Kidney epithelial cell (primary cell): Measurements from ENCODE around the gene FILIP1. TPM values are rescaled to one million over a fixed set of nuclear protein-coding genes. Genes with fewer than 3 reads are reported as not detected.

Experiments
- DNase-seq: peaks from one replicate; pipeline ENCODE4 v3.0.0-alpha.2; 2010; ENCODE audit warnings: low read depth
- H3K27me3 ChIP-seq: 2 replicates; pipeline ENCODE4 v1.6.0; 2011; ENCODE audit warnings: low read length; ENCODE audit not compliant: control insufficient read depth, insufficient read depth
- H3K36me3 ChIP-seq: 2 replicates; pipeline ENCODE4 v1.5.1; 2011; ENCODE audit warnings: low read length; ENCODE audit not compliant: control insufficient read depth, insufficient read depth
- H3K4me3 ChIP-seq: 2 replicates; pipeline ENCODE4 v1.5.1; 2011; ENCODE audit warnings: low read depth, mild to moderate bottlenecking, control low read depth, low read length
- total RNA-seq: library from RNA; depleted of rRNA; stranded (reverse); fragments of >200 nt; gene quantifications from 2 replicates; pipeline ENCODE4 v1.2.3, GENCODE V29; 2015
- TF ChIP-seq, protein P1 (sequence below): IDR thresholded peaks from 2 replicates; pipeline ENCODE4 v1.5.1; 2011; ENCODE audit warnings: mild to moderate bottlenecking, moderate library complexity, low read length, control low read depth, inconsistent platforms; ENCODE audit not compliant: insufficient read depth, poor library complexity, severe bottlenecking

The FILIP1 gene
- total RNA-seq, 1 donor from 2014 or later = 0.04 TPM

DNA sequence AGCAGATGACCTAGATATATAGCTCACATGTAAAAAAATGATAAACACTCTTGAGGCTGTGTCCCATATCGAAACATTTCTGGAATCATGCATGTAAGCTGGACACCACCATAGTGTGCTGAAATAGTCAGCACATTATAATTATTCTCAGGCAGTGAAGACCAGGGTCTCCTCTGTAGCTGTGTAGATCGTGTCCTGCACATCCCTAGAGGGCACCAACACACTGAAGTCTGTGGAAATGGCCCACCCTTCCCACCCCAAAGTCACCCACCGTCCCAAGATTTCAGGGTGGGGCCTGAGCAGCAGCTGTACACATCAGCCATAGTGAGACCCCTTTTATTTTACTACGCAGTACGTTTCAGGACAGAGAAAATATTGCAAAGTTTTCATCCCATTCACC, 188.0 kb downstream of the FILIP1 start:
- Histone ChIP-seq H3K4me3 (no peak overlapping the region), H3K36me3 (no peaks in the 10 kb centered on the region), H3K27me3 (no peaks in the 10 kb centered on the region)
- DNase-seq = no peak
- TF ChIP-seq, protein P1, sequence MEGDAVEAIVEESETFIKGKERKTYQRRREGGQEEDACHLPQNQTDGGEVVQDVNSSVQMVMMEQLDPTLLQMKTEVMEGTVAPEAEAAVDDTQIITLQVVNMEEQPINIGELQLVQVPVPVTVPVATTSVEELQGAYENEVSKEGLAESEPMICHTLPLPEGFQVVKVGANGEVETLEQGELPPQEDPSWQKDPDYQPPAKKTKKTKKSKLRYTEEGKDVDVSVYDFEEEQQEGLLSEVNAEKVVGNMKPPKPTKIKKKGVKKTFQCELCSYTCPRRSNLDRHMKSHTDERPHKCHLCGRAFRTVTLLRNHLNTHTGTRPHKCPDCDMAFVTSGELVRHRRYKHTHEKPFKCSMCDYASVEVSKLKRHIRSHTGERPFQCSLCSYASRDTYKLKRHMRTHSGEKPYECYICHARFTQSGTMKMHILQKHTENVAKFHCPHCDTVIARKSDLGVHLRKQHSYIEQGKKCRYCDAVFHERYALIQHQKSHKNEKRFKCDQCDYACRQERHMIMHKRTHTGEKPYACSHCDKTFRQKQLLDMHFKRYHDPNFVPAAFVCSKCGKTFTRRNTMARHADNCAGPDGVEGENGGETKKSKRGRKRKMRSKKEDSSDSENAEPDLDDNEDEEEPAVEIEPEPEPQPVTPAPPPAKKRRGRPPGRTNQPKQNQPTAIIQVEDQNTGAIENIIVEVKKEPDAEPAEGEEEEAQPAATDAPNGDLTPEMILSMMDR = no peak

DNA sequence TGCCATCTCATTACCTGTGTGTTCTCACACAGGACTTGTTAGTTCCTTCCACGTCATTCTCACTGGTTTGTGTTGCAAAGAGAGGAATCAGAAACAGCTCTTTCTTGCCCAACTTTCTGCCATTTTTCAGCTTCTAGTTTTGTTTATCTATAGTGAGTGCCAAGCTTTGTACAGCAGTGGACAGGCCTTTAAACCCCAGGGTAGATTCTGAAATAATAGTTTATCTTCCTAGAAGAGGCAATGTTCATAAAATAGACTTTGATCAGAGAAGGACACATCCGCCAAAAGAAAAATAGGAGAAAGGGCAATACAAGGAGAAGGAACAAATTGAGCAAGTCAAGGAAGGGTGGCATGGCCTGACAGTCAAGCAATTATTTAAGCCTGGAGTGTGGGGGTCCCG, 191.3 kb downstream of the FILIP1 start:
- DNase-seq = no peak
- Histone ChIP-seq H3K36me3 (no peaks in the 10 kb centered on the region), H3K4me3 (no peak overlapping the region), H3K27me3 (no peaks in the 10 kb centered on the region)
- TF ChIP-seq, protein P1 = no peak

GRCh38 chr6:75301537-75301936, 192.1 kb downstream of the FILIP1 start:
- Histone ChIP-seq H3K27me3 (no peaks in the 10 kb centered on the region), H3K4me3 (no peak overlapping the region), H3K36me3 (no peaks in the 10 kb centered on the region)
- TF ChIP-seq, protein P1 = no peak
- no peak for DNase-seq

GRCh38 chr6:75301088-75301487, 192.5 kb downstream of the FILIP1 start:
- DNase-seq = no peak
- H3K27me3 ChIP-seq = no peaks in the 10 kb centered on the region
- no peaks in the 10 kb centered on the region for H3K36me3 ChIP-seq
- TF ChIP-seq, protein P1 = no peak
- no peak overlapping the region for H3K4me3 ChIP-seq

GRCh38 chr6:75300531-75300855, 193.1 kb downstream of the FILIP1 start:
- H3K36me3 ChIP-seq = no peaks in the 10 kb centered on the region
- no peak for DNase-seq
- no peak overlapping the region for H3K4me3 ChIP-seq
- TF ChIP-seq, protein P1 = no peak
- H3K27me3 ChIP-seq = no peaks in the 10 kb centered on the region

GRCh38 chr6:75299801-75300530, 193.6 kb downstream of the FILIP1 start:
- TF ChIP-seq, protein P1 = no peak
- no peaks in the 10 kb centered on the region for H3K27me3 ChIP-seq
- no peaks in the 10 kb centered on the region for H3K36me3 ChIP-seq
- DNase-seq = no peak
- no peak overlapping the region for H3K4me3 ChIP-seq
